ENCODE results near the gene NAALADL2.

Gene NAALADL2

DNA sequence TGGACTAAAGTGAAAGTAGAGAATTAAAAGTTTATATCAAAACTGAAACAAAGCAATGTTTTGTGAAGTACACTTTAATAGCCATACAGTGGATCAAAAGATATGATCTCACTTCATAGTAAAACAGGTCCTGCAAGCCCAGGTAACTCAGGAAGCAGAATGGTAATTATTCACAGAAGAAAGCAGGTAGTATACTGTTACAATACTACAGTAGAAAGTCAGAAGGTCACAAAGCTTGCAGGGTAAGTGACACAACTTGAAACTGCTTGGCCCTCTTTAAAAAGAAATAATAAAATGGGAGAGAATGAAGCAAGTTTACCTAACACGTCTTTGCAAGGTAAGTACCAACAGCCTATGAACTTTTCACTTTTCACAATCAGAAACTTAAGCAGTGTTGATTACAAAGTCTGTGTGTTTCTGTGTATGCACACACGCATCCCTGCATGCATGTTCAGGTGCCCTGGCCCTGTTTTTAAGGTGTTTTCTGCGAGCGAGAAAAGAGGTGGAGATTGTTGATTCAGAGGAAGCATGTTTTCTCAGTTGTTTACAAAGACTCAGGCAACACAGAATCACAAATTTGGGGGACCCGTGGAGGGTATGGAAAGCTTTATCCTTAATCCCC is at the start of gene NAALADL2:
Gene NAALADL2, plus strand, starts transcription at position 221 of the 622 bp plus-strand sequence.
- Mint-ChIP-seq H3K4me3 (no peak within 1 kb of the TSS), H3K9me3 (no peaks in the 10 kb centered on the region), H3K4me1 (ENCODE audit: low read depth) (no peaks in the 10 kb centered on the region), H3K36me3 (ENCODE audit: low read depth) (no peaks in the 10 kb centered on the region), H3K27me3 (ENCODE audit: low read depth) (no peaks in the 10 kb centered on the region), H3K27ac (no peak within 1 kb of the TSS)
- DNase-seq (ENCODE audit: low spot score) = no peak

- Mint-ChIP-seq H3K27ac (no peak overlapping the region), H3K4me1 (ENCODE audit: low read depth) (no peaks in the 10 kb centered on the region), H3K27me3 (ENCODE audit: low read depth) (no peaks in the 10 kb centered on the region), H3K9me3 (peaks cover 7% of the 10 kb centered on the region), H3K4me3 (no peak overlapping the region), H3K36me3 (ENCODE audit: low read depth) (no peaks in the 10 kb centered on the region)
- DNase-seq (ENCODE audit: low spot score) = no peak
These were observed 48.9 kb upstream of the NAALADL2 start for GRCh38 chr3:174810254-174810653.

DNA sequence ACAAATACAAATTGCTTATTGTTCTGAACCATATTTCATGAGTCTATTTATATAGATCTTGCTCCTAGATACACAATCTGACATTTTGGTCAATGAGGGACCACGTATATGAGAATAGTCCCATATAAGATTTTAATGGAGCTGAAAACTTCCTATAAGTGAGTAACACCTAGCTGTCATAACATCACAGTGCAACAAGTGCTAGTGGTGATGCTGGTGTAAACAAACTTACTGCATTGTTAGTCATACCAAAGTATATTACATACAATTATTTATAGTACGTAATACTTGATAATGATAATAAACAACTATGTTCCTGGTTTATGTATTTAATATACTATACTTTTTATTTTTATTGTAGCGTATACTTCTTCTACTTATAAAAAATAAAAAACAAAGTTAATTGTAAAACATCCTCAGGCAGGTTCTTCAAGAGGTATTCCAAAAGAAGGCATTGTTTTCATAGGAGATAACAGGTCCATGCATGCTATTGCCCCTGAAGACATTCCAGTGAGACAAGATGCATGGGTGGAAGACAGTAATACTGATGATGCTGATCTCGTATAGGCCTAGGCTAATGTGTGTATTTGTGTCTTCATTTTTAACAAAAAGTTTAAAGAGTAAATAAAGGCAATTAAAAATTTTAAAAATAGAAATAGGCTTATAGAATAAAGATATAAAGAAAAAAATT is 46.8 kb upstream of the NAALADL2 start:
- Mint-ChIP-seq H3K27ac (no peak overlapping the region), H3K27me3 (ENCODE audit: low read depth) (no peaks in the 10 kb centered on the region), H3K4me3 (no peak overlapping the region), H3K4me1 (ENCODE audit: low read depth) (no peaks in the 10 kb centered on the region), H3K9me3 (peaks cover 7% of the 10 kb centered on the region), H3K36me3 (ENCODE audit: low read depth) (no peaks in the 10 kb centered on the region)
- no peak for DNase-seq (ENCODE audit: low spot score)

DNA sequence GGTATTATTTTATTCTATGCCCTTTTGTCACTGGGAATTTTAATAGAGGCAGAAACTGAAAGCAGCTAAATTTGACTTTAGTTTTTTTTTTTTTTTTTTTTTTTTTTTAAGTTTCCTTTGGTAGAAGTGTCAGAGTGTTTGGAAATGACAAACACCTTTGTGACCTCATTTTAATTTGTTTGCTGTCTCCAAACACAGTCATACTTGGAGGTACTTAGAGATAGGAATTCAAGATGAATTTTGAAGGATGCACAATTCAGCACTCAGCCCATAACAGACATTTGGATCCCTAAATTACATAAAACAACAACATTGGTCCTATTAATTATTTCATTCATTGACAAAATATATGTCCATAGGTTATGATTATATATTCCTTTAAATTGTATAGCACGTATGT is 43.4 kb upstream of the NAALADL2 start:
- no peaks in the 10 kb centered on the region for H3K4me1 Mint-ChIP-seq (ENCODE audit: low read depth)
- H3K27me3 Mint-ChIP-seq (ENCODE audit: low read depth) = no peaks in the 10 kb centered on the region
- H3K36me3 Mint-ChIP-seq (ENCODE audit: low read depth) = no peaks in the 10 kb centered on the region

GRCh38 chr3:174820885-174821284 is 38.2 kb upstream of the NAALADL2 start:
- Mint-ChIP-seq H3K27me3 (ENCODE audit: low read depth) (no peaks in the 10 kb centered on the region), H3K4me3 (no peak overlapping the region), H3K9me3 (peaks cover under 1% of the 10 kb centered on the region), H3K27ac (no peak overlapping the region), H3K4me1 (ENCODE audit: low read depth) (no peaks in the 10 kb centered on the region), H3K36me3 (ENCODE audit: low read depth) (no peaks in the 10 kb centered on the region)
- no peak for DNase-seq (ENCODE audit: low spot score)

More for the DNA sequence above, 43.4 kb upstream of the NAALADL2 start:
- DNase-seq (ENCODE audit: low spot score) = no peak
- Mint-ChIP-seq H3K27ac (no peak overlapping the region), H3K4me3 (no peak overlapping the region), H3K9me3 (peaks cover 7% of the 10 kb centered on the region)

- Mint-ChIP-seq H3K36me3 (ENCODE audit: low read depth) (no peaks in the 10 kb centered on the region), H3K4me3 (no peak overlapping the region), H3K27me3 (ENCODE audit: low read depth) (no peaks in the 10 kb centered on the region), H3K9me3 (peaks cover 5% of the 10 kb centered on the region), H3K4me1 (ENCODE audit: low read depth) (no peaks in the 10 kb centered on the region), H3K27ac (no peak overlapping the region)
- no peak for DNase-seq (ENCODE audit: low spot score)
These were observed 37.7 kb upstream of the NAALADL2 start for GRCh38 chr3:174821477-174821876.

DNA sequence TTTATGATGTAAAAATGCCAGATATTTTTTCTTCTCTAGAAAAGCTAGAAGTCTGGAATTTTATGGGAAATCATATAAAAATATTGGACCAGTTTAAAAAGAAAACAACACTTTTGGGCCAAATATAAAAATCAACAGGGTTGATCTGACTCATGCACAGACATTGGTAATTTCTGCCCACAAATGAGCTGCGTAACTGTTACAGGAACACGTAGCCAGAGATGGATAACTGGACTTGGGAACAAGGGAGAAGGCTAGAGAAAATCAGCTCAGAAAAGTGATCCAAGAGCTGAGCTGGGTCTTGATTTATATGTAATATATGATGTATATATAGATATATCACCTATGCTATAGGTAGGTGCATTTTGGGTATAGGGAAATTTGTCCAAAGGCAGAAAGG is 36.8 kb upstream of the NAALADL2 start:
- no peak for DNase-seq (ENCODE audit: low spot score)
- Mint-ChIP-seq H3K4me3 (no peak overlapping the region), H3K27ac (no peak overlapping the region), H3K27me3 (ENCODE audit: low read depth) (no peaks in the 10 kb centered on the region), H3K36me3 (ENCODE audit: low read depth) (no peaks in the 10 kb centered on the region), H3K4me1 (ENCODE audit: low read depth) (no peaks in the 10 kb centered on the region), H3K9me3 (peaks cover 9% of the 10 kb centered on the region)

DNA sequence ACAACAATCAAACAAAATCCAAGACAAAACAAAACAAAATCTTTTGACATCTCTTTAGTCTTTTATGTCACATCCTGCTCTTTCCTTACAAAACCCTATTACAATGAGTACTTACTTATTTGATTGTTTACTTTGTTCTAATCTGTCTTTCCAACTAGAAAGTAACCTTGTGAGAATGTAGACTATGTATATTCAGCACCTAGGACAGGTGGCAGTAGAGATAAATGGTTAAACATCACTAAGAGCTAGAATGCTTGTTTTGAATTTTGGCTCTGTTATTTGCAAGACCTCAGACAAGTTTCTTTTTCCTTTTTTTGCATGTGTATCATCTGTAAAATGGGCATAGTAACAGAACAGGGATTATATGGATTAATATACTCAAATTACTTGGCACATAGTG is 33.1 kb upstream of the NAALADL2 start:
- Mint-ChIP-seq H3K27me3 (ENCODE audit: low read depth) (no peaks in the 10 kb centered on the region), H3K27ac (no peak overlapping the region), H3K9me3 (peaks cover 16% of the 10 kb centered on the region), H3K4me1 (ENCODE audit: low read depth) (no peaks in the 10 kb centered on the region), H3K4me3 (no peak overlapping the region), H3K36me3 (ENCODE audit: low read depth) (no peaks in the 10 kb centered on the region)
- DNase-seq (ENCODE audit: low spot score) = no peak

DNA sequence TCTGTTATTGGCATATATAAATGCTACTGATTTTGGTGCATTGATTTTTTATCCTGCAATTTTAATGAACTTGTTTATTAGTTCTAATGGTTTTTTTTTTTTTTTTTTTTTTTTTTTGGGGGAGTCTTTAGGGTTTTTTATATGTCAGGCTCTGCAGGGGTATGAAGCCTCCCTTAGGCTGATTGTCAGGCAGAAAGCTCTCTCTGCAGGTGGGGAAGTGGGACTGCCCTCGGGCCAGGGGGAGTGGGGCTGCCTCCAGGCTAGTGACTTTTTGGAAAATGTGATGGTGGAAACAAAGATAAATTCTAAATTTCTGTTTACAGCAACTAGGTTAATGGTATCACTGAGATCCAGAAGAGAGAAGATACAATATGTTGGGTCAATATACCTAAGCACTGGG is 14.4 kb upstream of the NAALADL2 start:
- Mint-ChIP-seq H3K4me1 (ENCODE audit: low read depth) (no peaks in the 10 kb centered on the region), H3K9me3 (peaks cover 12% of the 10 kb centered on the region), H3K27ac (no peak overlapping the region), H3K4me3 (no peak overlapping the region), H3K27me3 (ENCODE audit: low read depth) (no peaks in the 10 kb centered on the region), H3K36me3 (ENCODE audit: low read depth) (no peaks in the 10 kb centered on the region)
- DNase-seq (ENCODE audit: low spot score) = no peak

DNA sequence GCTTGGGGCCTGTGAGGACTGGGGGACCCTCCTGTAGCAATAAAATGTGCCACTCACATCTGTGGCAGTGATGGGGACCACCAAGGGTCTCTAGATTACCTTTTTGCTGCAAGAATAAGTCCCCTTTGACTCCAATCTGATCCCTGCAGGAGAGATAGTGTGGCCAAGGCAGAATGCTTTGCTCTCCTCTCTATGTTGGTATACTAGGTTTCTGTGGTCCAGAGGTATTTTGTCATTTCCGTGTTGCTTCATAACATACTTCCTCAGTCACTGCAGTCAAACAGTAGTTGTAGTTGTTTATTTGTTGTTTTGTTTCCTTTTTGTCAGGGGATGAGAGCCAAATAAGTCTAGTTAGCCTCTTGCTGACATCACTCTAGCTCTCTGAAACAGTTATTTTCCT is 13.1 kb upstream of the NAALADL2 start:
- DNase-seq (ENCODE audit: low spot score) = no peak
- no peaks in the 10 kb centered on the region for H3K4me1 Mint-ChIP-seq (ENCODE audit: low read depth)
- H3K36me3 Mint-ChIP-seq (ENCODE audit: low read depth) = no peaks in the 10 kb centered on the region
- H3K27ac Mint-ChIP-seq = no peak overlapping the region
- no peak overlapping the region for H3K4me3 Mint-ChIP-seq
- no peaks in the 10 kb centered on the region for H3K27me3 Mint-ChIP-seq (ENCODE audit: low read depth)
- H3K9me3 Mint-ChIP-seq = peaks cover 16% of the 10 kb centered on the region

DNA sequence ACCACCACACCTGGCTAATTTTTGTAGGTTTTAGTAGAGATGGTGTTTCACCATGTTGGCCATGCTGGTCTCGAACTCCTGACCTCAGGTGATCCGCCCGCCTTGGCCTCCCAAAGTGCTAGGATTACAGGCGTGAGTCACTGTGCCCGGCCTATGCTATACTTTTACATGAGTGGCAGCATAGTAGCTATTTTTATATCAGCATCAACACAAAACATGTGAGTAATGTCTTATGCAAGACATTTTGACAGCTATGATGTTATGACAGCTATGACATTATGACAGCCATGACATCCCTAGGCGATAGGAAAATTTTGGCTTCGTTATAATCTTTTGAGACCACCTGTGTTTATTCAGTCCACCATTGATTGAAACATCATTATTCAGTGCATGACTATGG is 4.1 kb upstream of the NAALADL2 start:
- Mint-ChIP-seq H3K4me3 (no peak overlapping the region), H3K4me1 (ENCODE audit: low read depth) (no peaks in the 10 kb centered on the region), H3K36me3 (ENCODE audit: low read depth) (no peaks in the 10 kb centered on the region), H3K27me3 (ENCODE audit: low read depth) (no peaks in the 10 kb centered on the region), H3K9me3 (peaks cover 4% of the 10 kb centered on the region), H3K27ac (no peak overlapping the region)
- DNase-seq (ENCODE audit: low spot score) = no peak

GRCh38 chr3:174857301-174857700 is 1.8 kb upstream of the NAALADL2 start:
- Mint-ChIP-seq H3K4me1 (ENCODE audit: low read depth) (no peaks in the 10 kb centered on the region), H3K27ac (no peak overlapping the region), H3K27me3 (ENCODE audit: low read depth) (no peaks in the 10 kb centered on the region), H3K4me3 (no peak overlapping the region), H3K9me3 (no peaks in the 10 kb centered on the region), H3K36me3 (ENCODE audit: low read depth) (no peaks in the 10 kb centered on the region)
- DNase-seq (ENCODE audit: low spot score) = no peak

- no peaks in the 10 kb centered on the region for H3K36me3 Mint-ChIP-seq (ENCODE audit: low read depth)
- no peak overlapping the region for H3K4me3 Mint-ChIP-seq
- no peaks in the 10 kb centered on the region for H3K27me3 Mint-ChIP-seq (ENCODE audit: low read depth)
- DNase-seq (ENCODE audit: low spot score) = no peak
- H3K9me3 Mint-ChIP-seq = no peaks in the 10 kb centered on the region
- no peaks in the 10 kb centered on the region for H3K4me1 Mint-ChIP-seq (ENCODE audit: low read depth)
- H3K27ac Mint-ChIP-seq = no peak overlapping the region
These were observed 781 bp upstream of the NAALADL2 start for GRCh38 chr3:174858353-174858752.

DNA sequence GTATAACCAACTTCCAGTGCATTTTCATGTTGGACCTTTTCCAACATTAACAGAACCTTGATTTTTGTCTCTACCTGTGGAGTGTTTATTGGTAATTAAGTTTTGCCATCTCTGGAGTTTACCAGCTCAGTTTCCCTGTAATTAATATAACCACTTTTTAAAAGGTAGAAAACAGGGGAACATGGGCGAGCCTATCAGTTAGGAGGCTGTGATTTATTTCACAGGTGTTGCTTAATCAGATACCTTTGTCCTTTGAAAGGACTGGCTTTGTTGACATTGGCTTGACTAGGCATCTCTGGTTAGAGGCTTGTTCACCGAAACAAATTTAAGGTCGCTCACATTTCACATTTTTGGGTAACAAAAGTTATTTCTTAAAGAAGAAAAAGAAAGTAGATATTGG is 622 bp downstream of the NAALADL2 start:
- Mint-ChIP-seq H3K36me3 (ENCODE audit: low read depth) (no peaks in the 10 kb centered on the region), H3K4me1 (ENCODE audit: low read depth) (no peaks in the 10 kb centered on the region), H3K4me3 (no peak overlapping the region), H3K27ac (no peak overlapping the region), H3K9me3 (no peaks in the 10 kb centered on the region), H3K27me3 (ENCODE audit: low read depth) (no peaks in the 10 kb centered on the region)
- DNase-seq (ENCODE audit: low spot score) = no peak

GRCh38 chr3:174862101-174862500 is 3.0 kb downstream of the NAALADL2 start:
- H3K4me3 Mint-ChIP-seq = no peak overlapping the region
- H3K4me1 Mint-ChIP-seq (ENCODE audit: low read depth) = no peaks in the 10 kb centered on the region
- H3K9me3 Mint-ChIP-seq = no peaks in the 10 kb centered on the region
- H3K27me3 Mint-ChIP-seq (ENCODE audit: low read depth) = no peaks in the 10 kb centered on the region
- no peaks in the 10 kb centered on the region for H3K36me3 Mint-ChIP-seq (ENCODE audit: low read depth)
- H3K27ac Mint-ChIP-seq = no peak overlapping the region
- DNase-seq (ENCODE audit: low spot score) = no peak

Measured in T-helper 2 cell treated with Interferon-gamma antibody and Interleukin-4, amounts not matched to agents 5 μg/mL and 100 μg/mL, for 36 hours (primary cell).